NCI-H526 (cell line): ENCODE results near the gene PKDCC.

Source experiments
- DNase-seq, 2 experiments: peaks; one replicate each; lab custom pipeline; 2025; lab: John Stamatoyannopoulos, UW

Gene PKDCC

DNA sequence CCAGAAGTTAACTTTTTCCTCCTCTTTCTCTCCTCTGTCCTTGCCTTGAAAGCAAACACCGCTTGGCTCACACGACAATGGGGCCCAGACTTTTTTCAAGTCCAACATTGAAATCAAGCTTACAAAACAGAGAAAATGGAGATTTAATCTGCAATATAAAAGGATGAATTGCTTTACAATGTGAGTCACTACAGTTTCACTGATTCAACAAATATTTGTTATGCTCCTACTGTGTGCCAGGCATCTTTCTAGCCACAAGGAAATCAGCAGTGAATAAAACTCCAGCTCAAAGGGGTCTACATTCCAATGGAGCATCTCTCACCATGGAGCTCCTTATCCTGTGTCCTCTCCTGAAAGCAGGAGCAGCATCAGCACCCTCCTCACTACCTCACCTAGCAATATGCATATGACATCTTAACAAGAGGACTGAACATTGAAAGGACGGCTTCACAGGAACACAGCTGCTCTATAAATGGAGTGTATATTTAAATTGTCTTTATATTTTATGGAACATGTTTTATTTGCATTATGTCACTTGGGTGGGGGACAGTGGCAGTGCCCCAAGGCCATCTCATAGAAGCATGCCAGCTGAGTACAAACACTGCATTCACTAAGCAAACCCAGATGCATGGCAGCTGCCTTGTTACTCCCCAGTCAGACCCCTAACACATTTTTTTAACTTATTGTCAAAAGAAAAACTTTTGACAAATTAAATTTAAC lies 39.5 kb downstream of the PKDCC start:
- DNase-seq: no peak

GRCh38 chr2:42087857-42088195 lies 40.0 kb downstream of the PKDCC start:
- DNase-seq: no peak

DNA sequence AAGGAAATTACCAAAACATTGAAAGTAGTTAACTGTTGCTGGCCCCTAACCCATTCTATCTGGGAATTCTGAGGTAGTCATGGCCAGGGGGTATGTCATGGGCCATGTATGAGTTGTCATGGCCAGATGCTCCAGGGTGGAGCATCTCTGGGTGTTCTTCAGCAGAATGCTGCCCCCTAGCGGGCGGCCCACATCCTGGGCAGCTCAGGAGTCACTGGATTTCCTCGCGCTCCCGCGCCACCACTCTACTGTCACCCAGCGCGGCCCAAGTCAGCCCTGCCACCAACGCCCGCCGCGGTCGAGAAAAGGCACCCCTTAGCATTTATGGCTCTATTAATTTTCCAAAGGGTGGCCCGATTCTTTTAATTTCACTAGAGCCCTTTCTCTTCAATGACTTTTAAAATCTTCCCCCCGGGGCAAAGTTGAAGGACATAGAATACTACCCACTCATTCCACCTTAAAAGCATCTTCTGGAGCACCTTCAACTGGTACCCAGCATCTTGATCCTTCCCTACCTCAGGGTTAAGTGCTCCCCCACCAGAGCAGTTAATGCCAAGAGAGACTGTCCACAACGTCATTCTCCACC lies 41.6 kb downstream of the PKDCC start:
- DNase-seq: peak in 1 of 2 experiments; percentile 81

DNA sequence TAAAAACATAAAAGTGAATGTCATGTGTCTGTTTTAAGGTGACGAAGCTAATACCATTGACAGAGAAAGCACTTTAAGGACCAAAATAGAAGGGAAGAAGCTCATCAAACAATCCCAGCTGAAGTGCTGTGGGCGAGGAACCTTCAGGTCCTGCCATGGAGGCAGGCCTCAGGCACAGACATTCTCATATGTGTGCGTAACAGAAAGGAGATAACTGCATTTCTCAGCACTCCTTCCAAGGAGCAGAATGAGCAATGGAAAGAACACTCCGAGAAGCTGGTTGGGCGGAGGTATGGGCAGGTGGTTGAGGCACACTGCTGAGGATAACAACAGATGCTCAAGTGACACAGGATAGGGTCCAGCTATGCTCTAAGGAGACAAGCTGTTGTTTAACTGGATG lies 42.4 kb downstream of the PKDCC start:
- no peak for DNase-seq

GRCh38 chr2:42091671-42092070 lies 43.9 kb downstream of the PKDCC start:
- no peak for DNase-seq

DNA sequence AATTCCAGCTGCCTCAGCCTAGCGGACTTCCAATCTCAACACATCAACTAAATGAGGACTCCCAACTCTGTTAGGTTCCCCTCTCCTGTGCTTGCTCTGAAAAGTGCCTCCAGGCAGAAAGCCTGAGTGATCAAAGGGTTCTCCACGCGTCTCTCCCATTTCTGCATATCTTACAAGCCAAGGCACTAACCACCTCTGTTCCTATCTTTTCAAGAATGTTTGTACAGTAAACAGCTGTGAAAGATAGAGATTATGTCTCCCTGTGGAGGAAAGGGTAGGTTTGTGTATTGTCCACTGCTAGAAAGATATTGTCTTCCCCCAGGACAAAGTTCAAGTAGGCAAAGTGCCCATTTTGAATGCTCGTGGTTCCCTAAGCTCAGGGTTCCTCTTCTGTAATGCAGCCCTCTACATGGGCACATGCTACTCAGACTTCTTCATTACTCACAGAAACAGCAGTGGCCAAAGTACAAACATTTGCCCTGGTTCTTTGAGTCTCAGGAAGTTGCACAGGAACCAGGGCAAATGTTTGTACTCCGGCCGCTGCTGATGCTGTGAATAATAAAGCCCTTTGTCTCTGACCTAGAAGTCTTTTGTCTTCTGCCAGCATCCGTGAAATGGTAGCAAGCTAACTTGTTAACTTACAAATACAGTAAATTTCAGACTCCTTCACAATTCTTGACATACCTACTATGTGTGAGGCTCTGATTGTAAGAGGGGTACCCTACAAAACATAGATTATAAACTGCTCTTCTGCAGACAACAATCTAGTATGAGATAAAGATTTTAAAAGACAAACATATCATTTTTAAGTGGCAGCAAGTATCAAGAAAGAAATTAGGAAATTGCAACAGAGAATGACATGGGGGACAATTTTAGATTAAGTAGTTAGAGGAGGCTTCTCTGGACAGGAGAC lies 44.5 kb downstream of the PKDCC start:
- no peak for DNase-seq

GRCh38 chr2:42094114-42094513 lies 46.3 kb downstream of the PKDCC start:
- no peak for DNase-seq

DNA sequence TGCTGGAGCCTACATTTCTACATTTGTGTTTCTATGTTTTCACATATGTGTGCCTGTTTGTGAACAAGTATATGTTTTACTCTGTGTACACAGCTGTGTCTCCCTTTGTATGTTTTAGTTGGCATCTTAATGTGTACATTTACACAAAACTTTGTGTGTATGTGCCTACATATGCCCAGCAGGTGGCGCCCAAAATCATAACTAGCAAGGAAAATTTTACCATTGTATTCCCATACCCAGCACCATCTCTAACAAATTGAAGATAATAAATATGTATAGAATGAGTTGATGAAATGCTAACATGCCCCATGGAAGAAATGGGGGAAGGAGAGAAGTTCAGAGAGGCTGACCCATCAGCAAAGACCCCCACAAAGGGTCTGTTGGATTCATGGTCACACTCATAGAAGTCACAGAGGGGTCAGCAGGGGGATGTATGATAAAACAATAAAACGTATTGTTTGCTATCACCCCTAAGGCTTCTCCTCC lies 48.1 kb downstream of the PKDCC start:
- peak; percentile 63 to 87 for DNase-seq

DNA sequence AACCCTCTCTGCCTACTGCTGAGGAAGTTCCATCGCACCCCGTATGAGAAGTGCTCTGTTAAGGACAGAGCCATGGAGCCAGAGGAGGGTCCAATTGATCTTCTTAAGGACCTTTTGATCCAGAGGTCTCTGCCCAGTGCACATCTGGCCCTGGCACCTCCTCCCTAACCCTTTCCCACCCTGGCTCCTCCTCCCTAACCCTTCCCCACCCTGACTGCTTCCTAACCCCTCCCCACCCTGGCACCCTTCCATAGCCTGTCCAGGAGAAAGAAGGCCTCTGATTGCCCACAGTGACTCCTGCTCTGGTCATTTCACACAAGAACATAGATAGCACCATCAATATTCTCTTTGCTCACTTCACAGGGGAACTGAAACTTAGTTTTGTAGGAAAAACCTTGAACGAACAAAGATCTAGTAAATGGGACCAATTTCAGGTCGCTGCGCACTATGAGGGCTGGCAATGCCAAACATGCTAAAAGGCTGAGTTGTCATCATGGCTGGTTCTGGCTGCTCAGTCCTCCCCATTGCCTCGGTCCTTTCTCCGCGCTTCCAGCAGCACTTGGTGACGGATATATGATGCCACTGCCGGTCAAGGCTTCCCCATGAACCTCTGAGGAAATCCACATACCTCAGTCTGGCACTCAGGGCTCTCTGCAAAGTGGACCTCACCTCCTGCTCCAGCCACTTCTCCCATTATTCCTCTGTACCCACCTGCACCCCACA lies 49.2 kb downstream of the PKDCC start:
- DNase-seq: no peak

DNA sequence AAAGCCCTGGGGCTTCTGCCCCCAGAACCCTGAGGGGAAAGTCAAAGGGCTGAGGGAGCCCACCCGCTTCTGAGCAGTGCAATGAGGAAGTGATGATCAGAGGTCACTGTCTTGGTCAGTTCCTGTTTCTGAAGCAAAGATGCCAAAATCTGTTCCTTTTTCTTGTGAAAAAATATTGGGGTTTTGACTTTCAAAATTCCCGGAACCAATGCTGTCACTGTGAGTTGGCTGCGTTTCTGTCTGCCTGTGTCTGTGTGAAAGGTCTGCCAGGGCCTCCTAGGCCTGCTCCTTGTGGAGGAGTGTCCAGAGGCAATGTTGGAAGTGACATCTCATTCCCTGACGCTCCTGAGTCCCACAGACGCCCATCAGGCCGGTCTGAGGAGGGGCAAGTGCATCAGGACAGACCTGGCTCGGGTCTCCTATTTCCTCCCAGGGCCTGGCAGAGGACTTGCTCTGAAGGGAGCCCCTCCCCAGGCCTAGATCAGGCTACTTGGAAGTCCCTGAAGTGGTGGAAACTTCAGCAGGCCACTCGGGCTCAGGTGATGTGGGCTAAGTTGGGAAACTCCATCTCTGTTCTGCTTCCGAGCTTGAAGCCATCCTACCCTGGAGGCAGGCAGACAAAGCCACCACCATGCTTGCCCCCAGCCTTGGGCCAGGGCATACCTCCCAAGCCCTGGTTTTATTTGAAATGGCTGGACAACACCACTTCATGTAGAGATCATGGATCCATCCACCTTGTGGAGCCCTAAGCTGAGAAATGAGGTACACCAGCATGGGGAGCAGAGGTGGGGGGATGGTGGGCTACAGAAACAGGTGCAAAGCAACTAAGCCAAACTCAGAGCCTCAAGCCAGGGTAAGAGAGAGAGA lies 51.0 kb downstream of the PKDCC start:
- DNase-seq: no peak

DNA sequence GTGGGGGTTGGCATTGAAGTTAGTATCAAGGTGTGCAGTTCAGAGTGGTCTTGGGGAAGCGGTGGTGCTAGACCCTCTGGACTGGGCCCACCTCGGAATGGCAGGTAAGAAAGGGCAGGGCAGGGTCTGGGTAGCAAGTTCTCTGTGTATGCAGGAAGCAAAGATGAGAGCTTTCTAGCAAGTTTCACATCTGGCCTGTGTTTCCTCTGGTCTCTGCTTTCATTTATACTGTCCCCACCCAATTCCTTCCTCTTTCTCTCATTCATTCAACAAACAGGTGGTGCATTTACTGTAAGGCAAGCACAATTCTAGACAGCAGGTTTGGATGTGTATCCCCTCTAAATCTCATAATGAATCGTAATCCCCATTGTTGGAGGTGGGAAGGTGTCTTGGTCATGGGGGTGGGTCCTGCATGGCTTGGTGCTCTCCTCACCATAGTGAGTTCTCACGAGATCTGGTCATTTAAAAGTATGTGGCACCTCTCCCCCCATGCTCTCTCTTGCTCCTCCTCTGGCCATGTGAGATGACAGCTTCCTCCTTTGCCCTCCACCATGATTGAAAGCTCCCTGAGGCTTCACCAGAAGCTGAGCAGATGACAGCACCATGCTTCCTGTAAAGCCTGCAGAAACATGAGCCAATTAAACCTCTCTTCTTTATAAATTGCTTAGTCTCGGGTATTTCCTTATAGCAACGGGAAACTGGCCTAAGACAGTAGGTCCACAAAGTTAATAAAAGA lies 51.8 kb downstream of the PKDCC start:
- DNase-seq: no peak

DNA sequence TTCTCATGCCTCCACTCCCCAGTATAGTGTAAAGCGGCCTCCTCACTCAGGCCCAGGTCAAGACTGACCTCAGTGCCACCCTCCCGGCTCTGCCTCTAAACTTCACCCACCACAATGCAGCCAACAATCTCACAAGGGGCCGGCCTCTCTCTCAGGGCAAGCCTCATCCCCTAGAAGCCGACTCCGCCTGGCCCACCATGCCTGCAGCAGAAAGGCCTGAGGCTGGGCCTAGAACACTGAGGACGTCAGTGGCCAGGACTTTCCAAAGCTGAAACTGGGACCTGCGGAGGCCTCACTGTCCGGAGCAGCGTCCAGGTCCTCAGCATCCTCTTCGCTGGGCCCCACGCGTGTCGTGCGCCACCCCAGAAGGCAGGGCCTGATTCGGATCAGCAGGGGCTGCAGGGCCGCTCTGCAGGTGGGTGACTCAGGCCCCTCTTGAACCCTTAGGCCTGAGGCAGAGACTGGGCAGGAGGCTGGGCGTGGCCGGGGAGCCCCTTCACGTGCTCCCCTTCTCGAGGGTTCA lies 52.9 kb downstream of the PKDCC start:
- DNase-seq: no peak

- DNase-seq: peak in 1 of 2 experiments; percentile 46
Measured at GRCh38 chr2:42101206-42102023, 53.6 kb downstream of the PKDCC start.

DNA sequence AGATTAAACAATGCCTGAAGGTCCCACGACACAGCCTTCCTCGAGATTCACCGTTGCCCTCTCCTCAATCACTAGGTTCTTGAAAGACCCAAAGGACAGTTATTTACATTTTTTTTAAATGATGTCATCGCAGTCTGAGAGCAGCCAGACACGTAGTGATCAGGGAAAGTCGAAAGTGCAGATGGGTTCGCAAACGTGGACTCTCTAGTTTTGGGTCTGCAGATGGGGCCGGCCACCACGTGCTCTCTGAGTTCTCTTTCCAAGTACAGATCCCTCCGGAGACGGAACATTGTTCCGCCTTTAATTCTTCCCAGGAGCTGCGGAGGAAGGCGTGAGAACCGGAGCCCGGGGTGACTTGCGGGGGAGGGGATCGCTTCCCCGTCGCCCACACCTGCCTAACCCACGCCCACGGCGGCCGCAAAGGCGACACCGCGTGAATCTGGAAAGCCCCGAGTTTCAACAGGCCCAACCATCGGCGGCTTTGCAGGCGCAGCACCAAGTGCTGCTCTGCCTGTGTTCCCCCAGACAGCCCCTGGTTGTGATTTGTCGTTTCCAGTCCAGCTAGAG lies 54.3 kb downstream of the PKDCC start:
- DNase-seq: no peak

DNA sequence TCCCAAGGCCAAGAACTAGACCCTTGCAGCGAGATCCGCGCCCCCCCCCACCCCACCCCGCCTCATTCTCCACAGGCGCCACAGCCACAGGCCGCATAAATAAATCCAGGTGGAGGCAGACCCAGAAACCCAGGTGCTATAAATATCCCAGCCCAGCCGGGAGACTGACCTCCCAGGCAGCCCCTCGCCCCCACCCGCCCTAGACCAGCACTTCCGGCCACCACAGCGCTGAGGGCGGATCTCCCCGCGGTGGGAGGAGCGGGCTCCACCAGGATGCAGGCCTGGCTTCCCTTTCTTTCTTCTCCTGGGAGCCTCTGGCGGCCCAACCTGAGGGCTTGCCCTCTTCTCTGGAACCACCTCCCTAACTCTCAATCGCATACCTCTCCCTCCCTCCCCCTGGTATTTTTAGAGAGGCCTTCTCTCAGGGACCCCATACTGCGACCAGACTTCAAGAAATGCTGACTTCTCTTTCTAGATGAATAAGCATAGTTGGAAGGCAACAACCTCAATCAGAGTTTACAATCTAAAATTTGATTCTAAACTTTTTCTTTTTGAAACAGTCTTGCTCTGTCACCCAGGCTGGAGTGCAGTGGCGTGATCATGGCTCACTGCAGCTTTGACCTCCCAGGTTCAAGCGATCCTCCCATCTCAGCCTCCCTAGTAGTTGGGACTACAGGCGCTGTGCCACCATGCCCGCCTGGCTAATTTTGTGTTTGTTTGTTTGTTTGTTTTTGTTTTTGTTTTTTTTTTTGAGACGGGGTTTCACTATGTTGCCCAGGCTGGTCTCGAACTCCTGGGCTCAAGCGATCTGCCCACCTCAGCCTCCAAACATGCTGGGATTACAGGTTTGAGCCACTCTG lies 55.0 kb downstream of the PKDCC start:
- no peak for DNase-seq

DNA sequence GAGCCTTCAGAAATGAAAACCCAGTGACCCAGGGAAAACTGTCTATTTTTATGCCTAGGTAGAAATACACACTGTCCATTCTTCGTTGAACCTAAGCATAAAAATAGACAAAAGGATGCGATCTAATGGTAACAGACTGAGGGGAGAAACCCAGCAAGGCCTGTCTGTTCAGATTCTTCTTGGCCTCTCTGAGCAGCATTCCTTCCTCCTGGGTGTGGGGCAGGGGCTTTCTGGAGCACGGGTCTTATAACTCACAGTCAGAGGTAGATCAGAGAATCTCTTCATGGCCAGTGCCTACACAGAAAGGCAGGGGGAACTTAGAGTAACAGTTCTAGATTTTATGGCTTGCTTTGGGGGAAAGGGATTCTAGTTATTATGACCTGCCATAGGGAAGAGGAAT lies 56.0 kb downstream of the PKDCC start:
- no peak for DNase-seq

- DNase-seq: no peak
Measured at GRCh38 chr2:42104621-42105020, 56.8 kb downstream of the PKDCC start.
